ENCODE measurements around the gene MED27. TPM values are rescaled to one million over a fixed set of nuclear protein-coding genes. Genes with fewer than 3 reads are reported as not detected.

MED27 gene
- total RNA-seq, 1 donor from 2014 or later, result 34.5 TPM

- DNase-seq (ENCODE audit: low read depth), result no peak
- TF ChIP-seq CTCF (IDR thresholded peaks at IDR 0.05; ENCODE audit: insufficient read depth, low read length, poor library complexity, severe bottlenecking), result no peak
- H3K27me3 ChIP-seq (ENCODE audit: control insufficient read depth, insufficient read depth, low read length), result no peaks in the 10 kb centered on the region
Measured at GRCh38 chr9:131937451-131937850, 142.2 kb downstream of the MED27 start.

GRCh38 chr9:131936929-131937328 is 142.7 kb downstream of the MED27 start:
- H3K4me3 ChIP-seq (ENCODE audit: low read depth, low read length), result no peak overlapping the region
- H3K27me3 ChIP-seq (ENCODE audit: control insufficient read depth, insufficient read depth, low read length), result no peaks in the 10 kb centered on the region
- no peak for DNase-seq (ENCODE audit: low read depth)
- no peak for TF ChIP-seq CTCF (IDR thresholded peaks at IDR 0.05; ENCODE audit: insufficient read depth, low read length, poor library complexity, severe bottlenecking)
- H3K36me3 ChIP-seq (ENCODE audit: control insufficient read depth, insufficient read depth, low read length), result no peaks in the 10 kb centered on the region

More at GRCh38 chr9:131937451-131937850, 142.2 kb downstream of the MED27 start:
- Histone ChIP-seq H3K4me3 (ENCODE audit: low read depth, low read length) (no peak overlapping the region), H3K36me3 (ENCODE audit: control insufficient read depth, insufficient read depth, low read length) (no peaks in the 10 kb centered on the region)

DNA sequence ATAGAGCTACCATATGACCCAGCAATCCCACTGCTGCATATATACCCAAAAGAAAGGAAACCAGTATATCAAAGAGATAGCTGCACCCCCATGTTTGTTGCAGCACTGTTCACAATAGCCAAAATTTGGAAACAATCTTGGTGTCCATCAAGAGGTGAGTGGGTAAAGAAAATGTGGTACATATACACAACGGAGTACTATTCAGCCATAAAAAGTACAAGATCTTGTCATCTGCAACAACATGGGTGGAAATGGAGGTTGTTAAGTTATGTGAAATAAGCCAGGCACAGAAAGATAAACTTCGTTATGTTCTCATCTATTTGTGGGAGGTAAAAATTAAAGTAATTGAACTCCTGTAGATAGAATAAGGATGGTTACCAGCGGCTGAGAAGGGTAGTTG is 145.0 kb downstream of the MED27 start:
- no peak for DNase-seq (ENCODE audit: low read depth)
- Histone ChIP-seq H3K27me3 (ENCODE audit: control insufficient read depth, insufficient read depth, low read length) (no peaks in the 10 kb centered on the region), H3K4me3 (ENCODE audit: low read depth, low read length) (no peak overlapping the region), H3K36me3 (ENCODE audit: control insufficient read depth, insufficient read depth, low read length) (no peaks in the 10 kb centered on the region)
- no peak for TF ChIP-seq CTCF (IDR thresholded peaks at IDR 0.05; ENCODE audit: insufficient read depth, low read length, poor library complexity, severe bottlenecking)

DNA sequence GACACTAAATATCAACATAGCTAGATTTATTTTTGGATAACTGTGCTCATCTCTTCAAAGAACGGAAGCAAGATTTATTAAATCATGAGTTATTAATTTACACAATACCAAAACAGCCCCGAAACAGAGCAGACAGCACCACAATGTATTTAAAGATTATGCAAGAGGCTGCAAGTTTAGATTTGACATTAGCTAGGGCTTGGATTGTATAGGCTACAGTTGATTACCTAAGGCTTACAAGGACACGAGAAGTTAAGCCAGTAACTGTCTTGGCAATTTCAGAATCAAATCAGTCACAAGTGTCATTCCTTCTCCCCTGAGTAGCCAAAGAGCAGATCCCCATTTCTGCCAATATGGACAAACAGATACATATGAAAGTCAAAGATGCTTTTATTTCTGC is 152.6 kb downstream of the MED27 start:
- Histone ChIP-seq H3K4me3 (ENCODE audit: low read depth, low read length) (no peak overlapping the region), H3K36me3 (ENCODE audit: control insufficient read depth, insufficient read depth, low read length) (no peaks in the 10 kb centered on the region), H3K27me3 (ENCODE audit: control insufficient read depth, insufficient read depth, low read length) (no peaks in the 10 kb centered on the region)
- DNase-seq (ENCODE audit: low read depth), result no peak
- TF ChIP-seq CTCF (IDR thresholded peaks at IDR 0.05; ENCODE audit: insufficient read depth, low read length, poor library complexity, severe bottlenecking), result no peak

DNA sequence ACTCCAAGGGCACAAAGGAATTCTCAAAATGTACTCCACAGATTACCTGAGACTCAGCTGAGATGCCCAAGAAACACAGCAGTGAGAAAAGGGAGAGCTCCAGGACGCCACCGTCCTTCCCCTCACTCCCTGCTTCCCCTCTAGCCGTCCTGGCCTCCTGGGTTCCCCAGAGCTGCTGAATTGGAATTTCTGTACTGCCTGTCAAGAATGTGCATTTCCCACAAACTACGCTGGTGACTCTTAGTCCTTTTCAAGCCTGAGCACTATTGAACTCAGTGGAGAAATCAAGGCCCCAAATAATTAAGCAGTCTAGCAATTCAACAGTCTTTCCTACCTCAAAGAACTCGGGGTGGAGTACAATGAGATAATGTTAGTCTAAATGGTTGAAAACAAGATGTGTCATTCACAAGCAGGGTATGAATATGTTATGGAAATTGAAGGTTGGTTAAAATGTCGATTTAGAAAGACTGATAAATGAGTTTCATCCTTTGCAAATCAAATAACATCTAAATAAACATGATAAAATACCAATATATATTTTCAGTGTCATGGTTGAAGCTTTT is 153.2 kb downstream of the MED27 start:
- no peaks in the 10 kb centered on the region for H3K27me3 ChIP-seq (ENCODE audit: control insufficient read depth, insufficient read depth, low read length)
- no peak for TF ChIP-seq CTCF (IDR thresholded peaks at IDR 0.05; ENCODE audit: insufficient read depth, low read length, poor library complexity, severe bottlenecking)
- no peak for DNase-seq (ENCODE audit: low read depth)
- H3K4me3 ChIP-seq (ENCODE audit: low read depth, low read length), result no peak overlapping the region
- no peaks in the 10 kb centered on the region for H3K36me3 ChIP-seq (ENCODE audit: control insufficient read depth, insufficient read depth, low read length)

DNA sequence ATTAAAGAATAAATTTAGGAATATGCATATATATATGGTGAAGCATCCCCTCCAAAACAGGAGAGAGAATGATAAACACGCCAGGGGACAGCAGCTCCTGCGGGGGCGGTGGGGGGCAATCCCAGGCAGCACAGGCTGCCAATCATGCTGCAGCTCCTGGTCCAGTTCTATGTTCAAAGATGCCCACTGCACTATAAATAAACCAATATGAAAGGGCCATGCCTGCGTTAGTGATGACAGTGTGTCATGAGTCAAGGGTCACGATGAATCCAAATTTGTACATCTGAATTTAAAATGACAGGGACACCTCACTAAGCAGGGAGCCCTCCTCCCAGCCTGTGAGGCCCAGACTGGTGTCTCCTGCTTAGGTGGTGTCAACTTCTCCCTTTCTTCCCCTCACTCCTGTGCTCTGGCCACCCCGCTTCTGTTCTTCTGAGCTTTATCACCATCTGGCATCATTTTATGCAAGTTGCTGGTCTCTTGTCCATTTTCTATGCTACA is 153.9 kb downstream of the MED27 start:
- no peaks in the 10 kb centered on the region for H3K27me3 ChIP-seq (ENCODE audit: control insufficient read depth, insufficient read depth, low read length)
- DNase-seq (ENCODE audit: low read depth), result no peak
- no peaks in the 10 kb centered on the region for H3K36me3 ChIP-seq (ENCODE audit: control insufficient read depth, insufficient read depth, low read length)
- H3K4me3 ChIP-seq (ENCODE audit: low read depth, low read length), result no peak overlapping the region
- no peak for TF ChIP-seq CTCF (IDR thresholded peaks at IDR 0.05; ENCODE audit: insufficient read depth, low read length, poor library complexity, severe bottlenecking)

Measured in kidney epithelial cell (primary cell).